Stimulated activated CD8-positive, alpha-beta memory T cell treated with anti-CD3 and anti-CD28 coated beads, Interleukin-12 subunit alpha, Interleukin-12 subunit beta, amount 100 ng/mL, for 24 hours (primary cell): ENCODE results near the gene SCGB1C1.
A peak's percentile ranks its signal among the peaks of the same experiment; 100 is the strongest.

Experiments
- DNase-seq: peaks from one replicate; pipeline ENCODE4 v3.0.0-alpha.2; 2020; ENCODE audit errors: extremely low read depth

Gene SCGB1C1

GRCh38 chr11:205221-206001 lies 12.5 kb downstream of the SCGB1C1 start:
- no peak for DNase-seq

GRCh38 chr11:206002-206384 lies 13.1 kb downstream of the SCGB1C1 start:
- DNase-seq = no peak

- no peak for DNase-seq
Measured at GRCh38 chr11:206526-207207, 13.8 kb downstream of the SCGB1C1 start.

- DNase-seq = peak; percentile 94
Measured at GRCh38 chr11:207208-207862, 14.5 kb downstream of the SCGB1C1 start, which contains the start of the genes BET1L and RIC8A. BET1L (minus strand) TSS chr11:207399; CDS start chr11:207321, 78 bp downstream. RIC8A (plus strand) TSS chr11:207708; CDS start chr11:208855, 1,147 bp downstream.

- no peak for DNase-seq
Measured at GRCh38 chr11:207863-208180, 14.9 kb downstream of the SCGB1C1 start.

GRCh38 chr11:208181-208916 lies 15.5 kb downstream of the SCGB1C1 start:
- DNase-seq = peak; percentile 57

- no peak for DNase-seq
Measured at GRCh38 chr11:208917-209260, 16.0 kb downstream of the SCGB1C1 start.

- no peak for DNase-seq
Measured at GRCh38 chr11:209275-210121, 16.6 kb downstream of the SCGB1C1 start.

GRCh38 chr11:210122-210802 lies 17.4 kb downstream of the SCGB1C1 start:
- DNase-seq = no peak

- DNase-seq = no peak
Measured at GRCh38 chr11:210803-211180, 17.9 kb downstream of the SCGB1C1 start.

- no peak for DNase-seq
Measured at GRCh38 chr11:211295-211694, 18.4 kb downstream of the SCGB1C1 start.

GRCh38 chr11:211741-212140 lies 18.9 kb downstream of the SCGB1C1 start:
- no peak for DNase-seq

- DNase-seq = no peak
Measured at GRCh38 chr11:212150-213100, 19.5 kb downstream of the SCGB1C1 start.

GRCh38 chr11:213111-213510 lies 20.2 kb downstream of the SCGB1C1 start:
- no peak for DNase-seq

- no peak for DNase-seq
Measured at GRCh38 chr11:214083-214482, 21.2 kb downstream of the SCGB1C1 start.

- DNase-seq = no peak
Measured at GRCh38 chr11:215581-216037, 22.7 kb downstream of the SCGB1C1 start.

GRCh38 chr11:216081-216974 lies 23.4 kb downstream of the SCGB1C1 start:
- no peak for DNase-seq

- DNase-seq = no peak
Measured at GRCh38 chr11:217704-218103, 24.8 kb downstream of the SCGB1C1 start.
